OCI-M2 (cell line): ENCODE measurements around the gene DUSP10.

Experiments
- DNase-seq: peaks from one replicate; lab custom pipeline; 2025; ENCODE audit not compliant: unreplicated experiment; lab: John Stamatoyannopoulos, UW

DUSP10 gene

DNA sequence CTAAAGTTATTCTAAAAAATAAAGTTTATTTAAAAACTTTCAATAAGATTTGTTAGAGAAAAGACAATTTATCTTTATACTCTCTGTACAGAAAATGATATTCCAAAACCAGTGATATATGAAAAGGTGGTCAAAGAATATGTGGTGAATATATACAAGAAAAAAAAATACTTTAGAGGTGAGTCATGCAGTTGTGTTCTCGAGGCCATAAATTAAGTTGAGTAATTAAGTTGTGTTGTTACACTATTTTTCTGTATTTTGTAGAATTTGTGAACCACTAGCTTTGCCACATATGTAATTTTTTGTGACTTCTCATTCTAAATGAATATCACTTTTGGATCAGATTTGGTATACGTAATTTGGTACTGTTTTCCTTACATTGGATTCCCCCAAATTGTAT lies 23.6 kb upstream of the DUSP10 start:
- DNase-seq = no peak

DNA sequence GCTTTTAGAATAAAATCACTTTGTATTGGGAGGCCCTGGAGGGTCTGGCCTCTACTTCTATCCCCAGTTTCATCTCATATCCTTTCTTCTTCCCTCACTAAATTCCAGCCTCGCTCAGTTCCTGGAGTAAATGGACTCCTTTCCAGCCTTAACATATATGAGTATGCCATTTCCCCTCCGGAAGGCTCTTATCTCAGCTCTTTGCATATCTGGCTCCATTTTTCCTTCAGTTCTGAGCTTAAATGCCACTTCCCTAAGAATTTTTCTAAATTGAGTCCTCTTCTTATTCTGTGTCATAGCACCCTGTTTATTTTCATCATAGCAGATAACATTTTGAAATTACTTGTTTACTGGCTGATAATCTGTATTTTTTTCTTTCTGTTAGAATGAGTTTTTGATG lies 20.2 kb upstream of the DUSP10 start:
- no peak for DNase-seq

DNA sequence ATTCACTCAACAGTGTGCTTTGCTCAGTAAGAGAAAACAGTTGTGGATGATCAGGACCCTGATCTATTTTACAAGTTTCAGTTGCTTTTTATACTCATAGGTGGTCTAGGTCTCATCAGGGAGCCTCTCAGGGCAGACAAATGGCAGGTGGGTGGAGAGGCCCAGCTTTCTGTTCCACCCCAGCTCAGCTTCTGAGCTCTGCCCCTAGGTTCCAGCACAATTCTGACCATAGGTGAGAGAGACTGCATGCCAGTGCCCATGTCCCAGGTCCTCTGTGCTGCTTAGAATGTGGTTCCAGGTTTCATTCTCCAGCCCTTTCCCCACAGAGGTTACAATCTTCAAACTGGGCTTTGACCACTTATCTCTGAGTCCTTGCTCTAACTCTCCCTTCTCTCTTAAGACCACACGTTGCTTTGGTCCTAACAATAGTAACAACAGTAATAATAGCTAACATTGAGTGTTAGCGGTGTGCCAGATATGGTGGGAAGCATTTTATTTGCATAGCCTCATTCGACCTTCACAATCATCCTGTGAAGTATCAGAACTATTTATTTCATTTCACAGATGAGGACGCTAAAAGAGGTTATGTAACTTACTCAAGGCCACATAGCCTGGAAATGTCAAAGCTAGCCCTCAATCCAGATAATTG lies 19.6 kb upstream of the DUSP10 start:
- no peak for DNase-seq

DNA sequence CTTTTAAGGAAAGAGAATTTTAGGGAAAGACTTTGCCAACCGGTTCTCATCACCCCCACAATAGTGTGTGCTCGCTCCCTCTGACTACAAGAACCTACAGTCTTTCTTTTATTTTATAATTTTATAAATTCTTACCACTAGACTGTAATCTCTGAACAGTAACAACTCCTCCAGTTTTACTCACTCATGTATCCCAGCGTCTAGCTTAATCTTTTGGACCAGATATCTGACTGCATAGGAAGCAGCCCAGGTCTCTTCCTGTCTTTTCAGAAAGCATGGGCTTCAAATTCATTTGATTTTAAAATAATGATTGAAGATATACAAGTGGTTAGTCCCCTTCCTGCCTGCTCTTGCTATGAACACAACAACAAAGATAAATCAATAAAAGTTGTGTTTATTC lies 19.0 kb upstream of the DUSP10 start:
- no peak for DNase-seq

DNA sequence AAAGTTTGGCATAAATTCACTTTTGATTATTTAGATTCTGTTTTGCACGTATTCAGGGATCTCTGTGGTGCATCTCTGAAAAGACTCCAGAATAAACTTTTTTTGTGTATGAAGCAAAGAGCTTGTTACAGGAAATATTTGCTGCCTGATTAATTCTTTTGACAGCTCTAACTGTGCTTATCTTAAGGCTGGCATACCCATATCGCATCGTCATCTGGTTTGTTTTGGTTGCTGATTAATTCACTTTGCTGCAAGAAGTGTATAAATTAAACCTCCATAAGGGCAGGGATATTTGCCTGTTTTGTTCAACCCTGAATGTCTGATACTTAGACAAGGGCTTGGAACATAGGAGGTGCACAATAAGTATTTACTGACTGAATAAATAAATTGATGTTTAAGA lies 17.5 kb upstream of the DUSP10 start:
- DNase-seq = no peak

DNA sequence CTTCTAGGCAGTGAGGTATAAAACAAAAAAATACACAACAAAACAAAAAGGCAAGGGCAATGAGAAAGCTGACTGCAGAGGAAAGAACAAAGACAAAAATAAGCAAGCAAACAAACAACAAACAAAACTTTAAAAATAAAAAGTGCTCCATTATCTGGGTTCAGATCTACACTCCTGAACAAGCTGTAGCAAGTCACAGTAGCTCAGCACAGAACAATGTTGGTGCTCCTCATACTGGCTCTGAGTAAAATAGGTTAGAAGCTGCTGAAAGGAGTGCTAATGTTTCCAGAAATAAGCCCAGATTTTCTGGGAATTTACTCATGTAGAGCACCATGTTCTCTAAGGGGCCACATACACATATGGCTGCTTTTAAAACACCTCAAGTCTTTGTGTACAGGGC lies 16.6 kb upstream of the DUSP10 start:
- no peak for DNase-seq

DNA sequence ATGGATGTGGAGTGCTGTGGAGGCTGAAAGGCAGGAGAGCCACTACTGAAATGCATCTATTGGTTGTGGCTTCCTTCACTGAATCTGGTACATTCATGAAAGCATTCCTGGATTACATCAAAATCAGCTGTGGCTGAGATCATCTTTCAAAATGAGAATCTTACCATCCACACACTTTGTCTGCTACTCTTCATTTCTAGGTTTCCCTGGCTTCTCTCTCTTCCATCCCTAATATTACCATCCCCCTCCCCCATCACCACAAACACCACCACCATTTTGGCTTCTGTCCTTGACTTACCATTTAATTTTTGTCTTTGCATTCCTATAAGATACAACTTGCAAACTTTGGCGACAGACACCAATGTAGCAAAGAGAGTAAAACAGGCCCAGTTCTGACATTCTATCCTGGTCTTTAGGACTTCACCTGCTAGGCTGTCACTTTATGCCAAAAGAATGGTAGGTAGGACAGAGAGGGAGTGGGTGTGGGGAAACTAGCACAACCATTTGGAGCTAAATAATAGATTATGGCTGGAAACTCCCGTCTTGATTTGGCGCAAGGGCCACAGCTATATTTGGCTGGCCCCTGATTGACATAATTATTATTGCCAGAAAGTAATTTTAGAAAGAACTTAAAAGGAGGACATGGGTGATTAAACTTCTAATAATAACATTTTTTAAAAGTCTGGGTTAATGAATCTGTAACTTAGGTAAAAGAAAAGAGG lies 15.1 kb upstream of the DUSP10 start:
- DNase-seq = no peak

DNA sequence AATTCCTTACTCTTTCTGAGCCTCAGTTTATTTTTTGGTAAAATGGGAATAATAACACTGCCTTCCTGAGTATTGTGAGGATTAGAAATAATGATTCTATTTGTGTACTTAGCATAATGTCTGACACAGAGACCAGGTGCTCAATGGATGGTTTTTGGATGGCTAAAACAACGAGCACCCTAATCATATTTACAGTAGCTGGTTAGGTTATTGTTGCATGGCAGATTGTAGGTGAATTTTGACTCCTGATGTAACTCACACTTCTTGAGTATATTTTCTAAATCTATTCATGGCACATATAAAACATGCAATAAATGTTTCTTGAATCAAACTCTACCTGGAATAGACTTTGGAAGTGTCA lies 11.9 kb upstream of the DUSP10 start:
- no peak for DNase-seq

DNA sequence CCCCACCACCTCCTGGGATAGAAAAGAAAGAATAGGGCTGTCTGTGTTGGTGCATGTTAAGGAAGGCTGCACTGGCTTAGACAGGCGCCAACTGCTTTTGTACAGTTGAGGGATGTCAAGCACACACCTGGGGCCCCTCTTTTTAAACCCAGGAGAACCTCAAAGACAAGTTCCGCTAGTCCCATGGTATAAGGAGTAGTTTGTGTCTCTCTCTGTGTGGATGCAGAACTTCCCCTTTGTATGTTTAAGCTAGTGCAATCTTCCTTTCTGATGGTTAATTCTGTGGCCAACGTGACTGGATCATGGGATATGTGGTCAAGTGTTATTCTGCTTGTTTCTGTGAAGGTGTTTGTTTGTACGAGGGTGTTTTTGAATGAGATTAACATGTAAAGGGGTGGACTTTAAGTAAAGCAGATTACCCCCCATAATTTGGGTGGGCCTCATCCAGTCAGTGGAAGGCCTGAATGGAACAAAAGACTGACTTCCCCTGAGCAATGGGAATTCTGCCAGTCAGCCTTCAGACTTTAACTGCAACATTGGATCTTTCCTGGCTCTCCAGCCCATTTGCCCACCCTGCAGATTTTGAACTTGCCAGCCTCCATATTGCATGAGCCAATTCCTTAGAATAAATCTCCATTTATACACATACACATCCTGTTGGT lies 9.5 kb upstream of the DUSP10 start:
- DNase-seq = no peak

DNA sequence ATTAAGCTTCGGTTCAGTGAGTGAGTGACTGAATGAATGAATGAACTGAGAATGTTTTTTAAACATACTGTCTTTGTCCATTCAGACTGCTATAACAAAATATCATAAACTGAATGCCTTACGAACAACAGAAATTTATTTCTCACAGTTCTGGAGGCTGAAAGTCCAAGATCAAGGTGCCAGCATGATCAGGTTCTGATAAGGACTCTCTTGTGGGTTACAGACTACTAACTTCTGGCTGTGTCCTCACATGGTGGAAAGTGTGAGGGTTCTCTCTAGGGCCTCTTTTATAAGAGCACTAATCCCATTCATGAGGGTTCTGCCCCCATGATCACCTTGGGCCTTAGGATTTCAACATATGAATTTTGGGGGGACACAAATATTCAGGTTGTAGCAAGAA lies 7.1 kb upstream of the DUSP10 start:
- DNase-seq = no peak

DNA sequence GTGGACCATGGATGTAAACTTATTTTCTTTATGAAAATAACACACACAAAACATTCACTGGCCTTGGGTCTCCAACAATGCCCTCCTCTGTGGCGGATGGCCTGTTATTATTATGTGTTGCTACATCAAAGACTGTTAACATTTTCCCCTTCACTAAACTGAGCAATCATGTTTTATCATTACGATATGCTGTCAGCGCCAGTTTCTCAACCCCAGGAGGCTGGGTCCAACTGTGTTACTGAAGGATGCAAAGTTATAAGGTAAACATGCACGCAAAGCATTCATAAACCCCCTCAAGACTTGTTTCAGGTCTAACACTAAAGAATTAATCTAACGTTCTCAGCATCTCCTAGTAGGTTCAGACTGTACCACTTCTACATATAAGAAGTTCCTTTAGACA lies 6.0 kb upstream of the DUSP10 start:
- no peak for DNase-seq

DNA sequence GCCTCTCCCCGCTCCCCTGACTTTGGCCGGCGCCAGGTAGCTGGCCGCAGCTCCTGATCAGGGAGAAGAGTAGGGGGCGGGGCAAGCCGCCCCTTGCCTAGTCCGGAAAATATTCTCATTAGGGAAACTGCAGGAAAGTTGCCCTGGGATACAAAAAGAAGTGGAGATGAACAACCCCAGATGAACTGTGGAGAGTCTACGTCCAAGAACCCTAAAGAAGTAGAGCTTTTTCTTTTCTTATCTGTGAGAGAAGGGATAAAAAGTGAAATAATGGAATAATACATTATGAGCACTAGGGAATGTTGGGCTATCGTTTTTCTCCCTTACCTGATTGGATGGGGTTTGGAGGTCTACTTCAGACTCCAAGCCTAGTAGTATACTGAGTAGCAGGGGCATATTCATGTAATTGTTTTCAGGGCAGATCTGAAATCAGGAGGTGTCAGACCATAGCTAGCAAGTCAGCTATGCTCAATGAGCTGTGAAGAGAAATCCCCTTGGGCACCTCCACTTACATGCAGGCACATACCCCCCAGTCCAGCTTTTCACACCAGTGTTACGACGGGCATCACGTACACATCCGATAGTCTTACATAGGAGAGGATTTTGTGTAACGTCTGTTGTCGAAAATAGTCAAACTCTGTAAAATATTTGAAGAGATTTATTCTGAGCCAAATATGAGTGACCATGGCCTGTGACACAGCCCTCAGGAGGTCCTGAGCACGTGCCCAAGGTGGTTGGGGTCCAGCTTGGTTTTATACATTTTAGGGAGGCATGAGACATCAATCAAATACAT lies 1.7 kb upstream of the DUSP10 start:
- no peak for DNase-seq

DNA sequence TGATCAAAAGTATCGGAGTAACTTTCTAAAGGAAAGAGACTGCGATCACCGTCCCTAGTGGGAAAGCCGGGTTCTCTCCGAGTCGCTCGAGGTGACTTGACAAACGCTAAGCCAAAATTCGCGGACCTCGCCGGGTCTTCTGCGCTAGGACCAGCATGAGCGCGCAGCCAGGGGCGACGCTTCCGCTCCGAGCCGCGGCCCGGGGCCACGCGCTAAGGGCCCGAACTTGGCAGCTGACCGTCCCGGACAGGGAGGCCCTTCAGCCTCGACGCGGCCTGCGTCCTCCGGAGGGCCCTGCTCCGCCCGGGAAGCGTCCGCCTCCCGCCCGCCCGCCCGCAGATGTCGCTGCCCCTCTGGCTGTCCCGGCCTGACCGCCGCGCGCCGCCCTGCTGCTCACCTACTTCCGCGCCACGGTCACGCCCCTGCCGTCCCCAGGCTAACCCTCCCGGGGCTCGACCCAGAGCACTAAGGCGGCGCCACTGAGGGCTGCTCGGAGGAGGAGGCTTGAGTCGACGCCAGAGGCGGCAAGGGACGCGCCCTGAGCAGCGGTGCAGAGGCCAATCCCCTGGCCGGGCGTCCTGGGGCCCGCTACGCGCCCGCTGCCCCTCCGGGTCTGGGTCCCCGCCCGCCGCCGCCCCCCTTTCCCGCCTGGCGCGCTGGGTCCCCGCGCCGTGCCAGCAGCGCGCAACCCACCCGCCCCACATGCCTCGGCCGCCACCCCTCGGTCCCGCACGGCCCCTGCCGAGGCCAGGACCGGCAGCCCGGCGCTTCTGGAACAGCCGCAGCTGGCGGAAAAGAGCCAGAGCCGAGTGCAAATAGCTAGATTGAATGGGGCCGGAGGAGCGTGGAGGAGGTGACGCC lies 896 bp upstream of the DUSP10 start:
- no peak for DNase-seq

DNA sequence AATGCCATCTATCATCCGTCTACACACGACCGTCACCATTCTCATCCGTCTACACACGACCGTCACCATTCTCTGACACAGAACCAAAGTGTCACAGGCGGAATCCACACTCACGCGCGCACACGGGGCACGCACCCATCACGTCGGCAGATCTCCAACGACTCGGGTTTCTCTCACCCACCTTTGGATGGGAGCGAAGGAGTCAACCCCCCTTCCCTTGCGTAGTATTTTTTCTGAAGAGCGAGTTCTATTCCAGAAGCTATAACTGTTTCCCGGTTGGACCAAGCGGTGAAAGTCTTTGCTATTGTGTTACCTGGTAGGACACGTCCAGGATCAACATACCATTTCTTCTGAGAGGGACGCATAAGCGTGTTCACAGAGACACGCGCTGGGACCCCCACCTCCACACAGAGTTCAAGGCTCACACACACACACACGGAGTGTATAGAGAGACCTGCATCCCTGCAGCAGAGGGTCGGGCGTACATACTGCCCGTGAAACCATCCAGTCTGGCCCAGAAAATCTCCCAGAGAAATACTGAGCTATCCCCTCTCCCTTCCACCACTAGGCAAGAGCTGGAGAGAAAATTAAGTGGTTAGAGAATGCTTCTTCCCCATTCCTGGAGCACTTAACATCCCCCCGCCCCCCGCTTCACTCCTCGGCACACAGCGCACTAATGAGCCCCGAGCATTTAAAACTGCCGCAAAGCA lies 741 bp downstream of the DUSP10 start:
- no peak for DNase-seq

DNA sequence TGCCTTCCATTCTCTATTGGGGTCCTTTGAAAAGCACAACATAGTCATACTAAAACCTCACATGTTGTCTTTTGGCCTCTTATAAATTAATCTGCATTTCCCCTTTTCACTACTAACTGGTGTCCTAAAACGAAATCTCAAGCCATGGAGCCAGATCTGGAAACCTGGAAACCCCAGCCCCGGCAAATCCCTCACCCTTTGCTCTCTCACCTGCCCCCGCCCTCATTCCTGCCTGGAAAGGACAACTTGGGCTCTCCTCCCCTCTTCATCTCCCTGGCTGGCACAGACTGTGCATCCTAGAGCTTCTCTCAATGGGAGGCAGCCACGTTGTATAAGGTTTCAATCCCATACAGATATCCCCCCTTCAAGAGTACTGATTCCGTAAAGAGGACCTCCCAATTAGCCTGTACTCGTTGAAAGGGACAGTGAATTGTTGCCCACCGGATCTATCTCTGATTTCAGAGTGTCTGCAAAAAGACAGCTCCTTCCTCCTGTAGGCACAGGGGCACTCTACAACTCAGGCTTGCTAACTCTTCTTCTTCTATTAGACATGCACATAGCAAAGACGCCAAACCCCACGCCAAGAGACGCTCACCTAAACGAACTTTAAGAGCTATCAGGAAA lies 1.4 kb downstream of the DUSP10 start:
- no peak for DNase-seq

DNA sequence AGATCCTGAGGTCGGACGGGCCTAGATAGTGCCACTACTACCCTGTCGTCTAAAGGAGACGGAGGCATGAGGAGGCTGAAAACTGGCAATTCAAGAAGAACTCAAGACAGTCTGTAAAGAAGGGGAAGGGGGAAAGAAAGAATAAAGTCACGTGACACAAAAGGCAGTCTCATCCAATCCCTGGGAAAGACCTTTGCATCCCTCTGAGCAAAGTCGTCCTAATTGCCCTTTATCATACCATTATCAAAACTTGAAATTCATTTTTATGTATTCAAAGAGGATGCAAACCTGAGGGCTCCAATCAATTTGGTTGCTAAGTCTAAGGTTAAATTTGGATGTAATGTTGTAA lies 2.2 kb downstream of the DUSP10 start:
- DNase-seq = no peak

DNA sequence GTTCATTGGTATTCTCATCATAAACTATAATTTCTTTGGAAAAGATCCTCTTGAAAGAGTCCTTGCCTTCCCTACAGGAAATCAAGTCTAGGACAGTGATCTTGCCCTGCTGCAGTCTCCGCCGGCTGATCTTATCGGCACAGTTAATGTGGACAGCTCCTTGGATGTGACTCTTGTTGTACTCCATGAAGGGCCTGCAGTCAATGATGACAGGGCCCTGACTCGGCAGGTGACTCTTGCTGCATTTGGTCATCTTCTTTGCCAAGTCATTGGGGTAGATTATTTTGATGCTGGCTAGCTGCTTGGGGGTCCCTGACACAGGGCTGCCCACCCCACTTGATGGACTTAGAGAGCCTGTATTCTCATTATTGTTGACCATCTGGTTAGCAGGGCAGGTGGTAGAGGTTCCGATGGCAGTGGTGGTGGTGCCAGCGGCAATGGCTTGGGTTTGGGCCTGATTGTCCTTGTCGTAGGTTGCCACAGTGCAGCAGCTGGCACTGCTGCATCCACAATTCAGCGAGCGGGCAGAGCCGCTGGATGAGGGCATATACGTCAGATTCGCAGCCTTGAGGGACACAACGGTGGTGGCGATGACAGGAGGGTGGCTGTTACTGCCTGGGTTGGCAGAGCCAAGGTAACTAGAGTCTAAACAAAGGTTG lies 2.7 kb downstream of the DUSP10 start:
- no peak for DNase-seq

DNA sequence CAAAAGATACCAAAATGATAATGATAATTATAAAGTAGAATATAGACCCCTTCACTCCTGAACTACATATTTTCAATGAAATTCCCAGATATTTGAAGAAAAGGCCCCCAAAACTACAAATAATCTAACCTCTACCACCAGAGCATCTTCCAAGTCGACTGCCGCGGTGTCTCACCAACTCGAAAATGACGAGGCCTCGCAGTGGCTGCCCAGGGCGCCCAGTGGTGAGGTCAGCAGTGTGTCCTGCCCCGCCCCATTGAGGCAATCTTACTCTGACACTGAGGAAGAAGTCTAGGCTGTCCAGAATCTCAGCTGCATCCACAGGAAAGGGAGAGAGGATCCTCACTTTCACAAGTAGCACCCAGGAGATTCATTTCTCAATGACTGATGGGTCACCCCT lies 5.2 kb downstream of the DUSP10 start:
- no peak for DNase-seq

DNA sequence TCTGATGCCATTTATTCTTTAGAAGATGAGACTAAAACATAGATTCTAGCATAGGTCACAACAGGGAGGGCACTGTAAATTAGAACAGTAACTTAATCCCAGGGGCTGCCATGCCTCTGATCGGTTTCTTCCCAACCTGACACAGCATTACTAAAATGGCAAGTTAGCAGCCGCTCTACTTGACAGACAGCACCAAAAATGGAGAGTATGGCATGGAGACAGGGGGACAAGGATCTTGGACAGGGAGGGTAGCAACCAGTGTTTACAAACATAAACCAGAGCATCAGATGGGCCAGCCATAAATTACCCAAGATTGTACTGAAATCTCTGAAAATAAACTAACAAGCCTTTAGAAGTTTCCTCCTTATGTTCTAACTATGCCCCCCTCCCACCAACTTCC lies 5.9 kb downstream of the DUSP10 start:
- DNase-seq = no peak
